ENCODE results near the gene RNF217. TPM values are rescaled to one million over a fixed set of nuclear protein-coding genes. Genes with fewer than 3 reads are reported as not detected.

The RNF217 gene
- total RNA-seq, 1 experiment from 2014 or later, result 12.2 TPM

GRCh38 chr6:125054331-125054730 lies 92.1 kb downstream of the RNF217 start (continued):
- TF ChIP-seq AFF4 (CRISPR knock-in tag; IDR thresholded peaks at IDR 0.05; ENCODE audit: borderline replicate concordance), result no peak
- TF ChIP-seq SOX15 (CRISPR knock-in tag; IDR thresholded peaks at IDR 0.05), result no peak

GRCh38 chr6:125057392-125058246 lies 95.4 kb downstream of the RNF217 start:
- ChIA-PET POLR2A (no interaction called here), CTCF (no interaction called here)
- ATAC-seq (no peak), DNase-seq (ENCODE audit: low spot score) (no peak)
- Mint-ChIP-seq H3K36me3 (no peaks in the 10 kb centered on the region), H3K9me3 (no peaks in the 10 kb centered on the region), H3K4me1 (no peaks in the 10 kb centered on the region), H3K4me3 (no peak overlapping the region), H3K27ac (no peak overlapping the region), H3K27me3 (ENCODE audit: low read depth) (no peaks in the 10 kb centered on the region)
- TF ChIP-seq IRF1 (CRISPR knock-in tag; IDR thresholded peaks at IDR 0.05), result no peak
- TF ChIP-seq CREB1 (CRISPR knock-in tag; IDR thresholded peaks at IDR 0.05), result no peak
- no peak for TF ChIP-seq ZSCAN18 (CRISPR knock-in tag; IDR thresholded peaks at IDR 0.05)
- no peak for TF ChIP-seq AR (CRISPR knock-in tag; IDR thresholded peaks at IDR 0.05)
- TF ChIP-seq TCF7 (CRISPR knock-in tag; IDR thresholded peaks at IDR 0.05; ENCODE audit: low read depth), result no peak
- no peak for TF ChIP-seq SP1 (CRISPR knock-in tag; conservative IDR thresholded peaks at IDR 0.05)
- TF ChIP-seq IRF2 (CRISPR knock-in tag; IDR thresholded peaks at IDR 0.05; ENCODE audit: borderline replicate concordance, low read depth), result no peak
- no peak for TF ChIP-seq FOXP1 (CRISPR knock-in tag; IDR thresholded peaks at IDR 0.05; ENCODE audit: borderline replicate concordance)
- no peak for TF ChIP-seq ATF6 (CRISPR knock-in tag; IDR thresholded peaks at IDR 0.05)
- TF ChIP-seq ELF4 (CRISPR knock-in tag; IDR thresholded peaks at IDR 0.05; ENCODE audit: low read depth), result no peak
- TF ChIP-seq ZNF281 (CRISPR knock-in tag; IDR thresholded peaks at IDR 0.05), result no peak
- TF ChIP-seq NR1H2 (CRISPR knock-in tag; IDR thresholded peaks at IDR 0.05), result no peak
- no peak for TF ChIP-seq ZNF416 (CRISPR knock-in tag; IDR thresholded peaks at IDR 0.05)
- no peak for TF ChIP-seq ERG (CRISPR knock-in tag; IDR thresholded peaks at IDR 0.05)
- TF ChIP-seq NR2C2 (CRISPR knock-in tag; IDR thresholded peaks at IDR 0.05), result no peak
- no peak for TF ChIP-seq NFE2L1 (CRISPR knock-in tag; IDR thresholded peaks at IDR 0.05)
- no peak for TF ChIP-seq MLX (CRISPR knock-in tag; IDR thresholded peaks at IDR 0.05)

Measured in WTC11 (cell line).